IMR-90 (cell line): Measurements from ENCODE around the gene CAPZA1. TPM values are rescaled to one million over a fixed set of nuclear protein-coding genes. Genes with fewer than 3 reads are reported as not detected.

Experiments used
- ATAC-seq: fragments of 200-7000 bp; cut with Tn5 transposase; 2 replicates; pipeline ENCODE4 v1.9.1; 2020; ENCODE audit warnings: low read depth, mild to moderate bottlenecking, moderate library complexity
- BruUV-seq: library from RNA; stranded (reverse); fragments of 400-500 nt; replicated peaks from 2 replicates; lab custom pipeline; 2021; lab: Mats Ljungman, UMichigan
- CTCF ChIA-PET: fragments of 300-600 bp; formaldehyde crosslinking; extraction: SDS; loops from one replicate; lab custom pipeline; 2021; ENCODE audit warnings: antibody characterized with exemption; lab: Yijun Ruan, JAX
- POLR2A ChIA-PET: fragments of 300-600 bp; sonication (Branson Sonifier 250); formaldehyde crosslinking; loops from one replicate; lab custom pipeline; 2022; ENCODE audit warnings: antibody characterized with exemption; ENCODE audit not compliant: unreplicated experiment; lab: Charles Lee
- DNase-seq: peaks from one replicate; pipeline ENCODE4 v3.0.0; 2013
- H2AFZ ChIP-seq: replicated peaks from 2 replicates; pipeline ENCODE3; 2013; ENCODE audit warnings: low read length, mild to moderate bottlenecking; ENCODE audit not compliant: poor library complexity
- H2AK5ac ChIP-seq: 2 replicates; pipeline ENCODE4 v1.6.1; 2013; ENCODE audit warnings: low read depth, low read length, inconsistent platforms
- H2AK9ac ChIP-seq: replicated peaks from 2 replicates; pipeline ENCODE3; 2013; ENCODE audit warnings: mild to moderate bottlenecking, low read depth, low read length, moderate library complexity; ENCODE audit not compliant: poor library complexity
- H2BK120ac ChIP-seq: 2 replicates; pipeline ENCODE4 v1.6.1; 2013; ENCODE audit warnings: low read depth, low read length, inconsistent platforms
- H2BK15ac ChIP-seq: 3 replicates; pipeline ENCODE4 v1.6.1; 2013; ENCODE audit warnings: low read depth, low read length, inconsistent platforms
- H2BK20ac ChIP-seq: 2 replicates; pipeline ENCODE4 v1.6.1; 2013; ENCODE audit warnings: low read depth, mild to moderate bottlenecking, inconsistent platforms, low read length, moderate library complexity
- H2BK5ac ChIP-seq: 2 replicates; pipeline ENCODE4 v1.6.1; 2013; ENCODE audit warnings: mild to moderate bottlenecking, low read depth, low read length, inconsistent platforms; ENCODE audit not compliant: poor library complexity, severe bottlenecking
- H3K14ac ChIP-seq: replicated peaks from 2 replicates; pipeline ENCODE4 v1.6.1; 2013; ENCODE audit warnings: low read depth, low read length, inconsistent platforms
- H3K18ac ChIP-seq: 2 replicates; pipeline ENCODE4 v1.6.1; 2013; ENCODE audit warnings: low read depth, low read length, control low read depth
- H3K23ac ChIP-seq: 2 replicates; pipeline ENCODE4 v1.6.1; 2013; ENCODE audit warnings: low read depth, low read length, inconsistent platforms
- H3K27ac ChIP-seq: 2 replicates; pipeline ENCODE4 v1.5.1; 2013; ENCODE audit warnings: mild to moderate bottlenecking, control low read depth, low read length; ENCODE audit not compliant: insufficient read depth
- H3K27me3 ChIP-seq: 2 replicates; pipeline ENCODE4 v1.6.1; 2013; ENCODE audit warnings: low read length; ENCODE audit not compliant: control insufficient read depth, insufficient read depth
- H3K36me3 ChIP-seq: 2 replicates; pipeline ENCODE4 v1.6.1; 2013; ENCODE audit warnings: low read length, mixed read lengths; ENCODE audit not compliant: control insufficient read depth, insufficient read depth
- H3K4ac ChIP-seq: 2 replicates; pipeline ENCODE4 v1.6.1; 2013; ENCODE audit warnings: low read depth, low read length, inconsistent platforms
- H3K4me1 ChIP-seq: 2 replicates; pipeline ENCODE4 v1.6.1; 2013; ENCODE audit warnings: low read length, mixed read lengths; ENCODE audit not compliant: control insufficient read depth, insufficient read depth
- H3K4me2 ChIP-seq: 2 replicates; pipeline ENCODE4 v1.6.1; 2013; ENCODE audit warnings: low read depth, mild to moderate bottlenecking, control low read depth, low read length, moderate library complexity
- H3K4me3 ChIP-seq: 2 replicates; pipeline ENCODE4 v1.5.1; 2013; ENCODE audit warnings: low read depth, mild to moderate bottlenecking, control low read depth, low read length, moderate library complexity; ENCODE audit not compliant: insufficient read depth
- H3K56ac ChIP-seq: 2 replicates; pipeline ENCODE4 v1.6.1; 2013; ENCODE audit warnings: low read length, inconsistent platforms; ENCODE audit not compliant: insufficient read depth; ENCODE audit errors: extremely low read depth
- H3K79me1 ChIP-seq, 2 experiments: 2 replicates each; pipeline ENCODE4 v1.6.1; 2013; ENCODE audit warnings: low read length in 2 of 2, inconsistent platforms in 1 of 2, low read depth in 1 of 2
- H3K9ac ChIP-seq: 2 replicates; pipeline ENCODE4 v1.6.1; 2013; ENCODE audit warnings: low read depth, low read length, control low read depth
- H3K9me1 ChIP-seq: 2 replicates; pipeline ENCODE4 v1.6.1; 2013; ENCODE audit warnings: low read length, inconsistent platforms; ENCODE audit not compliant: insufficient read depth
- H3K9me3 ChIP-seq: 2 replicates; pipeline ENCODE4 v1.6.1; 2013; ENCODE audit warnings: low read length; ENCODE audit not compliant: control insufficient read depth, insufficient read depth
- H4K20me1 ChIP-seq: 2 replicates; pipeline ENCODE4 v1.6.1; 2013; ENCODE audit warnings: low read length, inconsistent platforms; ENCODE audit not compliant: insufficient read depth
- H4K5ac ChIP-seq: 2 replicates; pipeline ENCODE4 v1.6.1; 2013; ENCODE audit warnings: mild to moderate bottlenecking, low read depth, low read length, control low read depth
- H4K8ac ChIP-seq, 2 experiments: 2 replicates each; pipeline ENCODE4 v1.6.1; 2013; ENCODE audit warnings: low read depth in 2 of 2, low read length in 2 of 2, control low read depth in 1 of 2, inconsistent platforms in 1 of 2
- H4K91ac ChIP-seq: 2 replicates; pipeline ENCODE4 v1.6.1; 2013; ENCODE audit warnings: low read depth, low read length, inconsistent platforms; ENCODE audit not compliant: insufficient read depth
- BHLHE40 ChIP-seq: fragments of 150-350 bp; IDR thresholded peaks from 2 replicates; pipeline ENCODE4 v1.6.1; 2016; ENCODE audit warnings: mild to moderate bottlenecking, low read depth, low read length
- CTCF ChIP-seq: conservative IDR thresholded peaks from 2 replicates; pipeline ENCODE4 v1.5.1; 2012; ENCODE audit warnings: mild to moderate bottlenecking, low read depth, low read length, improper control_type of control experiment
- MXI1 ChIP-seq: IDR thresholded peaks from 2 replicates; pipeline ENCODE4 v1.6.1; 2012; ENCODE audit warnings: low read depth, mild to moderate bottlenecking, low read length, moderate library complexity, borderline replicate concordance
- NFE2L2 ChIP-seq: fragments of 150-350 bp; IDR thresholded peaks from 2 replicates; pipeline ENCODE4 v1.6.1; 2016; ENCODE audit warnings: low read depth, mild to moderate bottlenecking, low read length
- SMC3 ChIP-seq: fragments of 150-350 bp; IDR thresholded peaks from 2 replicates; pipeline ENCODE4 v1.6.1; 2016; ENCODE audit warnings: low read depth, mild to moderate bottlenecking, antibody characterized with exemption, low read length, moderate library complexity
- WGBS, 2 experiments: methylation state at CpG; one replicate each; pipeline versions ENCODE4 v1.1.5 to v1.1.7; 2013; ENCODE audit warnings: missing lambda C conversion rate in 2 of 2; ENCODE audit not compliant: insufficient read length in 1 of 2; ENCODE audit errors: extremely low coverage in 2 of 2; 5-methylcytosine and 5-hydroxymethylcytosine counted together
- dilution Hi-C: fragments of 300-500 bp; cut with HindIII; formaldehyde crosslinking; loops from one replicate; pipeline ENCODE4 v1.14.3; 2018; ENCODE audit warnings: low sequenced_read_pairs; ENCODE audit not compliant: unreplicated experiment
- in situ Hi-C: fragments of 300-500 bp; cut with MboI; formaldehyde crosslinking; loops from 3 replicates; pipeline ENCODE4 v1.14.3; 2019; ENCODE audit warnings: low sequenced_read_pairs, inconsistent platforms, mixed read lengths
- intact Hi-C: fragments of 100-400 bp; cut with micrococcal nuclease; formaldehyde crosslinking; loops from 2 replicates; pipeline ENCODE4 v1.10.0; 2022
- polyA plus RNA-seq, 3 experiments: library from polyadenylated mRNA; depleted of rRNA; stranded (reverse); fragments of >200 nt; gene quantifications; 2 replicates each; pipeline ENCODE4 v1.2.3, GENCODE V29; 2012; ENCODE audit warnings: low replicate concordance in 1 of 3
- total RNA-seq: library from RNA; depleted of rRNA; stranded (reverse); fragments of >200 nt; gene quantifications from 2 replicates; pipeline ENCODE4 v1.2.3, GENCODE V29; 2012

CAPZA1 gene
- total and polyA plus RNA-seq, 2 of the 4 experiments (the other 2 are of a cell fraction), result 108 to 262 TPM

DNA sequence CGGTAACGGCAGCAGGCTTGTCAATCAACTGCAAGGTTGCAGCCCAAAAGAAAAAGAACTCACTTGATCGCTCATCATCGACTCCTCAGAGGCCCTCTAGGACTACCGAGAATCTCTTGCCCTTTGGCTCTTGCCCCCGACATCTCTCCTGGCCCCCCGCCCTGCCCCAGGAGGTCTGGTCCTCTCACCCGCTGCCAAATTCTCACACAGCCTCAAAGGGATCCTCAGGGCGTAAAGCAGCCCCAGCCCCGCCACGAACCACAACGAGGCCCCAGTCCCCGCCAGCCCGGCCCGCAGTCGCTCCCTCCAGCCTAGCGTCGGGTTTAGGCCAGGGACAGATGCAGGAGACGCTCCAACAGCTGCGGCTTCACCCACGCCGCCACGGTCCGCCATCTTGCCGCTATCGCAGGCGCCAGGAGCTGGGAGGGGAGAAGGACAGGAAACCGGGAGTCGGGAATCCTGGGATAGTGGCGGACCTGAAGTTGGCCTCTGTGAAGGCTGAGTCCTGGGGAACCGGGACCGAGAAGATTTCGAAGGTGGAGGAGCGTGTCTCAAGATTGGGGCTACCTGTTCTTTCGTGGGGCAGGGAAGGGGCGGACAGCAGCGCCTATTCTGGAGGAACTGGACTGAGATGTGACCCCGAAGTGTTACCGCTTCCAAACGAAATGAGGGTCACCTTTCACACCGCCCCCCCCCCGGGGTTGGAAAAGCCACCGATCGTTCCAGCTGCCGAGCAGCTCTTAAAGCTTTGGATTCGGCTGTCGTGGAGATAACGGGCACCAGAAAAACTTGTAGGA lies 713 bp upstream of the CAPZA1 start, which contains the start of gene ST7L:
TSS of gene ST7L (minus strand) at position 421 of the 797 bp plus-strand sequence. CDS start at position 393, 28 bp downstream.
- Histone ChIP-seq H2AK5ac (peak within 1 kb of the TSS; percentile 95), H2AFZ (peak within 1 kb of the TSS; percentile 97), H3K56ac (peak within 1 kb of the TSS; percentile 98), H4K8ac (peak within 1 kb of the TSS; percentile 99 to 100), H3K23ac (peak within 1 kb of the TSS; percentile 98), H3K18ac (peak within 1 kb of the TSS; percentile 98), H2BK120ac (peak within 1 kb of the TSS; percentile 91), H2BK15ac (peak within 1 kb of the TSS; percentile 91), H3K4me2 (peak within 1 kb of the TSS; percentile 97), H3K4ac (peak within 1 kb of the TSS; percentile 99), H3K79me1 (peaks cover 2 to 31% of the 10 kb centered on the region in 2 experiments; a peak in 2 of 4 replicates), H3K27me3 (no peaks in the 10 kb centered on the region), H2AK9ac (peak within 1 kb of the TSS; percentile 100), H3K36me3 (0 out of 2 replicates have a peak, but pooled peaks cover 3% of the 10 kb centered on the region), H3K27ac (peak within 1 kb of the TSS; percentile 99), H4K91ac (peak within 1 kb of the TSS; percentile 97), H3K14ac (peak within 1 kb of the TSS; percentile 98), H3K9me1 (no peaks in the 10 kb centered on the region), H2BK20ac (peak within 1 kb of the TSS; percentile 81; the same call in 1 of the 2 replicates), H4K5ac (peak within 1 kb of the TSS; percentile 100), H2BK5ac (peak within 1 kb of the TSS; percentile 97), H3K9me3 (no peaks in the 10 kb centered on the region), H3K9ac (peak within 1 kb of the TSS; percentile 99), H3K4me3 (peak within 1 kb of the TSS; percentile 86), H3K4me1 (no peaks in the 10 kb centered on the region), H4K20me1 (peaks cover 26% of the 10 kb centered on the region; the same call in 1 of the 2 replicates)
- ATAC-seq, result peak; percentile 74
- TF ChIP-seq BHLHE40, result no peak
- TF ChIP-seq SMC3, result no peak
- no peak for TF ChIP-seq NFE2L2
- TF ChIP-seq CTCF, result no peak
- TF ChIP-seq MXI1, result peak; percentile 62; the same call in 1 of the 2 replicates
- dilution Hi-C loops, result no loop called here
- CTCF ChIA-PET, result interaction anchor here (0.7 to 1.1 kb wide), 4 partner anchors 9 to 228 kb away, joined by 3 to 4 read pairs (median 4); no protein-coding TSS in a partner anchor
- BruUV-seq, result no TSS peak
- 0% methylated on average over 13 of the region's 48 CpGs; no CpG with 5 or more reads in 1 of the 2 experiments for WGBS, 2 experiments
- in situ Hi-C loops, result loop anchor here (5.0 kb wide), 2 partner anchors 117 to 227 kb away; no protein-coding TSS in a partner anchor
- POLR2A ChIA-PET, result interaction anchor here (0.6 to 1.0 kb wide), 3 partner anchors 56 to 223 kb away, joined by 3 to 11 read pairs (median 4); partner anchors contain the start of gene MOV10
- intact Hi-C loops, result loop anchor here (1.0 to 2.0 kb wide), 2 partner anchors 56 to 88 kb away; partner anchors contain the start of genes MOV10 and RHOC
- DNase-seq, result peak; percentile 69
